Ramos (cell line): ENCODE data around the gene TMEM214.

ENCODE experiments used
- in situ Hi-C: fragments of 300-500 bp; cut with MboI; formaldehyde crosslinking; loops from one replicate; pipeline ENCODE4 v1.14.3; 2022; ENCODE audit warnings: low sequenced_read_pairs; ENCODE audit not compliant: unreplicated experiment

TMEM214 gene

DNA sequence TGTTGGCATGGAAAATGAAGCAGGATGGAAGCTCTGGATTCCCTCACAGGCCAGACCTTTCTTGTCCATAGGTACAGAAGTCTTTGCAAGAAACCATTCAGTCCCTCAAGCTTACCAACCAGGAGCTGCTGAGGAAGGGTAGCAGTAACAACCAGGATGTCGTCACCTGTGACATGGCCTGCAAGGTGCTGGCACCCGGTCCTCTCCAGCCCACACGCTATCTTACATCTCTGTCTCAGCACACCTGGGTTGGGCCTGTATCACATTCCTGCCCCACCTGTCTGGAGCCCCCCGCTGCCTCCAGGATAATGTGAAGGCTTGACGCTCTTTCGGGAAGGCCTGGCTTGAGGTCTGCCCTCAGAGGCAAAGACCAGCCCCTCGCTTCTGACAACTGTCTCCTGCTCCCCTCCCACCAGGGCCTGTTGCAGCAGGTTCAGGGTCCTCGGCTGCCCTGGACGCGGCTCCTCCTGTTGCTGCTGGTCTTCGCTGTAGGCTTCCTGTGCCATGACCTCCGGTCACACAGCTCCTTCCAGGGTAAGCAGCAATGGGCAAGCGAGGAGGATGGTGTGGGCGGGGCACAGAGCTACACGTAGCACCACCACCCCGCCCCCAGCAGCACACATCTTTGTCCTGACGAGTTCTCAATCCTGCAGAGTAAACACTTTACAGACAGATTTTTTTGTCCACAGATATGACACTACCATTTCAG lies 6.0 kb downstream of the TMEM214 start:
- in situ Hi-C loops, result no loop called here

DNA sequence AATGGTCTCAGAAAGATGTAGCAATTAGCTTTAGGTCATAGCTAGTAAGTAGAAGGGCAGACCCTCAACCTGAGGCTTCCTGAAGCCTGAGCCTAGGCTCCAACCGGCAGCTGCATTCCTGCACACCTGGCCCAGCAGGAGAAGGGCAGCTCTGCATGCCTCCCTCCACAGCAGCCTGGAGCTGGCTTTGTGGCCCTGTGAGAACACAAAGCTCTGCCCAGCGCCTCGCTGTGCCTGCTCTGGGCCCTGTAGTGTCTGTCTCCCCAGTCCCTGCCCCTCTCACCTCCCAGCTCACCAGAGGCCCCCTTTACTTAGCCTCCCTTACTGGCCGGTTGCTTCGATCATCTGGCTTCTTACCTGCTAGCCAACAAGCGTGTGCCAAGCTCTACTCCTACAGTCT lies 6.7 kb downstream of the TMEM214 start:
- in situ Hi-C loops, result no loop called here

DNA sequence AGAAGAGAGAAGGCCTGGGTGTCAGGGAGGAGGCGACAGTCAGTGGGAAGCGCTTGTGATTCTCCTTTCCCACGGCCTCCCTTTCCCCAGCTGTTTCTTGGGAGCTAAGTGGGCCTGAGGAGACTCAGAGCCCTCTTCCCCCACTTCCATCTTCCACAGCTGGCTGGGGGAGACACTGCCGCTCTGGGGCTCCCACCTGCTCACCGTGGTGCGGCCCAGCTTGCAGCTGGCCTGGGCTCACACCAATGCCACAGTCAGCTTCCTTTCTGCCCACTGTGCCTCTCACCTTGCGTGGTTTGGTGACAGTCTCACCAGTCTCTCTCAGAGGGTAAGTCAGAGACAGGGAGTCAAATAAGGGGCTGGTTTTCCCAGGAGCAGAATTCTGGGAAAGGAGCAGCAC lies 7.1 kb downstream of the TMEM214 start:
- in situ Hi-C loops, result no loop called here

DNA sequence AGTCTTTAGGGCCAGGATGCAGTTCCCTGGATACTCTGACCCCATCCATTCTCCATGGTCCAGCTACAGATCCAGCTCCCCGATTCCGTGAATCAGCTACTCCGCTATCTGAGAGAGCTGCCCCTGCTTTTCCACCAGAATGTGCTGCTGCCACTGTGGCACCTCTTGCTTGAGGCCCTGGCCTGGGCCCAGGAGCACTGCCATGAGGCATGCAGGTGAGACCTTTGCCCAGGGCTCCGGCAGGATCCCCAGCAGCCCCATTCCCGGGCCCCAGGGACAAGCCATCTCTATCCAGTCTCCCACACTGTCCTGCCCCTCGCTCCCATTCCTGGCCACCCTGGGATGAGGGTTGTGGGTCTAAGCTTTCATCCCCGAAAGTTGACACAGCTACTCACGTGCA lies 7.5 kb downstream of the TMEM214 start:
- in situ Hi-C loops, result no loop called here

DNA sequence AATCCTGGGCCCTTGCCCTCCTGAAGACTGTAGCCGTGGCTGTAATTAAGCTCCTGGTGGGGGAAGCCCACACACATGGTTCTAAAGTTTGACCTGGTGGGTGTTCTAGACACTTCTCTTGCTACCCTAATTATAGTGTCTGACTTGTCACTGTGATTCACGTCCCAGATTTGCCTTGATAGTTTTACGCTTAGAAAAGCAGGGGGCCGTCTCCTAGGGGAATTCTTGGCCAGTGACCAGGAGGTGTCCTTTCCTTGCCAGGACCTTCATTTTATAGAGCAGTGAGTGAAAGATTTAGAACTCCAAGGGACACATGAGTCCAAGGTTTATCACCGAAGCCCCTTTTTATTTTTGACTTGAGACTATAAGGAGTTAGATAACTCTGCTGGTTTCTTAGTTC lies 9.0 kb downstream of the TMEM214 start:
- in situ Hi-C loops, result no loop called here

DNA sequence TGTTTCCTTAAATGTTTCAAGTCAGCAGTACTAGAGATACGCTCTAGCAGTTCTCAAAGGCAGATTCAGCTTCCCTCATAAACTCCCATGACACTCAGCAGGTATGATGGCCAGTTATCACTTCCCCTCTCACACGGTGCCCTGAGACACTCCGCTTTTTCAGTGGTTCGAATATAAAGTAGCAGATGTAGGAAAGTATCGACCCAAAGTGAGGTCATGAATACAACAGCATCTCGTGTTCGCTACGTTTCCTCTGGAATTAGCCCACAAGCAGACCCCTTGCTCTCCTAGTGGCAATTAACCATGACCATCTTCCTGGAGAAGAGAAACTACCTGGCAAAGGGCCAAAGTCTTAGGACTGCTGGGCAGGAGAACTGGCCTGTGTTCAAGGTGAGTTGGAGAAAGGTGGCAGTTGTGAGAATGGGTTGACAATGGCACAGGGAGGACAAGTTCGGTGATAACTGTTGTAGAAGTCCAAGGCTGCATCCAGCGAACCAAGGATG lies 9.4 kb downstream of the TMEM214 start:
- in situ Hi-C loops, result no loop called here

DNA sequence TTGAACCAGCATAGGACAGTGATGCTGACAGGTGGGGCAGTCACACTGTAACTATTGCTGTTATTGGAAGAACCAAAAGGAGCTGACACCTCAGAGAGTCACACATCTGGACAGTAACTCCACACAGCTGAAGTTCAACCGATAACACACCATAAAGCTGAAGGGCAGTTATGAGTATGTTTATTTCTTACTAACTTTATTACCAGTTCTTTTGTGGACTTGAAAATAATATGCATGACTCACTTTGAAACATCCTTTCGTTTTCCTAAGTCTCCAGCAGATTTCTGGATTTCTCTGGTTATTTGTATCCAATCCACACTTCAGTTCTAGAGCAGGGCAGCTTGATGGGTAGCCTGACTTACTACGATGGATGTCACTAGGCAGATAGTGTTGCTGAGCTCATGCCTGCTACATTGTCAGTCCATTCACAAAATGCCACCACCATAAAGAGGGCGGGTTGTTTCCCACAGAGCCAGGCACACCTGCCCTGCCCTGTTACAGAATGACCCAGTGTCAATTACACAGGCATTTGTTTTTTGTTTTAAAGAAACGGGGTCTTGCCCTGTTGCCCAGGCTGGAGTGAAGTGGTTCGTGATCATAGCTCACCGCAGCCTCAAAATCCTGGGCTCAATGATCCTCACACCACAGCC lies 10.3 kb downstream of the TMEM214 start:
- in situ Hi-C loops, result no loop called here

DNA sequence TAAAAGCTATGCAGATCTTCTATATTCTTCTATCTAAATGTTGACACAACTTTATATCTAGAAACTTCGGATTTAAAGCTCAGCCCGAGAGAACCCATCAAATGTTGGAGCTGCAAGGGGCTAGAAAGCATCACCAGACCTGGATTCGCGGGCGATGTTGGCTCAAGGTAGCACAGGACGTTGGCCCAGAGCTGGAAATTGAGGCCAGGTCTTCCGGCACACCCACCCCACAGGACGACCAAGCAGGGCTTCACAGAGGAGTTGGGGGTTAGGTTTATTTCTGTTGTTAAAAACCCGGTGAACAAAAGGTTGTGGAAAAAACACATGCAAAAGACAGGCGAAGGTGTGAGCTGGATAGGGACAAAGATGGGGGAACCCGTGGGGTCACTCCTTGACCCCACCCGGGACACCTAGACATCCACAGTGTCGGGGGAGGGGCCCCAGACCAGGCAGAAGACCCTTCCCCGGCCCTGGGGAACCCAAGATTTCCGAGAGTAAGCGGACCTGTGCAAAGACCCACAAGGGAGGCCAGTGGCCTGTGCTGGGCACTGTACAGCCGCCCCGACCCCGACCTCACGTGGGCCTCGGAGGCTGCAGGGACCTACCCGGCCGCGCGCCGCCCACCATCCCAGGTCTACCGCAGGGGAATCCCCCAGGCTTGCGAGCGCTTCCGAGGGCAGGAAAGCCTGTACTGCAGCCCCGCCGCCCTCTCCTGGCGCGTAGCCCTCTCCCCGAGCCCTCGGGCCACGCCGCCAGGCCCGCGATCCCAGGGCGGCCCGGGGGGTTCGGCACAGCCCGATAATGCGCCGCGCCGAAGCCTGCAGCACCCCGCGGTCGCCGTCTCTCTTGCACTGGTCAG lies 16.9 kb downstream of the TMEM214 start:
- in situ Hi-C loops, result no loop called here

DNA sequence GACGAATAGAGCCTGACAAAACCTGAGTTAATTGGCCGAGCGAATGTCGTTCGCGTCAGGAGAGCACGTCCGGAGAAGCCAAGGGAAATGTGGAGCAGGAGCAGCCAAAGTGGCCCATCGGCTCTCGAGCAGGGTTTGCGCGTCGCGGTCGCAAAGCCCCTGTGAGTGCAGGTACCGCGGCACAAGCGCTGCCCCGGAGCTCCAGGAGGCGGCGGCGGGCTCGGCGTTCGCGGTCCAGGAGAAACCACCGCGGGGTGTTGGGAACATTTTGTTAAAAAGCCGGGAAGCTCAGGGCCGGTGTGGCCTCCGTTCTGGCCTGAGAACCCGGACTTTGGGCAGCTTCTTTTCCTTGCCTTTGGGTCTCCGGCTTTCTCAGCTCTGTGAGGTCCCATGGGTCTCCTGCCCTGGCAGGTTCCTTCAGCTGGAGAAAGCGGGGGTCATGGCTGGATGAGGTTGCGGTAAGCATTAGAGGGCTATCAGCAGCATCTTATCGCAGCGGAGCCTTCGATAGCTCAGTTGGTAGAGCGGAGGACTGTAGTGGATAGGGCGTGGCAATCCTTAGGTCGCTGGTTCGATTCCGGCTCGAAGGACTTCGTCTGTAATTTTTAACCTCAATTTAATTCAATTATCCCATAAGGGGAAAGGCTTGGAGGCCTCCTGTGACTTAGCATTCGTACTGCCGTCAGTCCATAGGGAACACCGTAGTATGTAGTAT lies 17.7 kb downstream of the TMEM214 start:
- in situ Hi-C loops, result no loop called here

DNA sequence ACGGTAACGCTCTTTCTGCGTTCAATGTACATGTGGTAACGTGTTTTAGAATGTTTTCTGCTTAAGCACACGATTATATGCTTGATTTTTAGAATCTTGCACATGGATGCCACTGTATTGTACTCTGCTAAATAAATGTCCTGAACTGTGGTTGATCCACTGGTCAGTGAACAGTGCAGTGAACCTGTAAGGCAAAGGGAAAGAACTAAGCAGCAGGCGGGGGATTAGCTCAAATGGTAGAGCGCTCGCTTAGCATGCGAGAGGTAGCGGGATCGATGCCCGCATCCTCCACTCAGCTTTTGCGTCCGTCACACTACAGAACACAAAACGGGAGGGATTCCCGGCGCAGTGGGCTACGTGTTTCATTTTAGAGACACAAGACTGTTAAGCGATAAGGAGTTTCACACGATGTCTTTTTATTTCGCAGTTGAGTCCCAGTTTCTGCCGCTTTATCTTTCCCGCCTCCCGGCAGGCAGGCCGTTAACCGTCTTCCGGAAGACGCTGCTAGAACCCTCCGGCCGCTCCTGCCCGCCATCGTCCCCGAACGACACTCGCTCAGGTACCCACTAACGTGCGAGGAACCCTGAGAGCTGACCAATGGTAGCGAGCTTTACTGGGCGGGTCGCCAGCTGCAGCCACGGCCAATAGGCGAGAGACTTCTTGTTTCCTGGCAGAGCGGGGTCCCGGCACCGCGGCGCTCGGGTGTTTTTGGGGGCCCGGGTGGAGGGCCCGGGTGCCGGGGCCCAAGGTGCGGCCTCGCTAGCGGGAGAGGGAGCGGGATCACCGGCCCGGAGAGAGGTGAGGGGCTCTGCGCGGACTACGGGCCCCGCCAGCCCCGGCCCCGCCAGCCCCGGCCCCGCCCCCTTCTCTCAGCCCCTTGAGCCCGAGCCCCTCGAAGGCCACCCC lies 18.5 kb downstream of the TMEM214 start, which contains the start of gene AGBL5:
Gene AGBL5, plus strand, starts transcription at position 673 of the 906 bp plus-strand sequence. CDS start 1,291 bp downstream, outside the sequence.
- in situ Hi-C loops, result no loop called here

DNA sequence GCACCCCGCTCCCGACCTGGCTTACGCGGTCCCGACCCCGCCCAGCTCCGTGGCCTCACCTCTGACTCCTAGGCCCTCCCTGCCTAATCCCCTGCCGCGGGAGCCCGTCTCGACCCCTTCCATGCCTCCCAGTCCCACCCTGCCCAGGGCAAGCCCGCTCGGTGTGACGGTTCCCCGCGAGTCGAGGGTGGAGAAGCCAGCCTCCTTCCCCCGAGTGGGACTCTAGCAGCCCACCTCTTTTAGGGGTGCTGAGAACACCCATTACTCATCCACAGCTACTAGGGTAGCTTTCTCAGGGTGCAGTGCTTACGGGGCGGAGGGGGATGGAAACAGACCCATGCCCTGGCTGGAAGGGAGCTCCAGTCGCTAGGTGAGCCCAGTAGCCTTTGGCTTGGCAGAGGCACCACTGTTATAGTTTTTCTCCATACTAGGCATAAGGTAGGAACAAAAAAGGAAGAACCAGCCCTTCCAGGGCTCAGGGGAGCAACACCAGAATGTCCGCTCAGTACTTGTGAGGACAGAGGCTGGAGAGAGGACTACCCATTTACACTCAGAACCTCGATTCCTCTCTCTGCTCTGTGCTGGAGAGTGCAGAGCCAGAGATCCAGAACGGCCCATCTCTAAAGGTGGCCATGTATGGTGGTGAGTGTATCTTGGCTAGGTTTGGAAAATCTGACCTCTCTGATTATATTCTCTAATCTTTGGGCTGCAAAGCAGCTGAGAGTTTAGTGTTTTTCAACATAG lies 19.3 kb downstream of the TMEM214 start:
- in situ Hi-C loops, result no loop called here

DNA sequence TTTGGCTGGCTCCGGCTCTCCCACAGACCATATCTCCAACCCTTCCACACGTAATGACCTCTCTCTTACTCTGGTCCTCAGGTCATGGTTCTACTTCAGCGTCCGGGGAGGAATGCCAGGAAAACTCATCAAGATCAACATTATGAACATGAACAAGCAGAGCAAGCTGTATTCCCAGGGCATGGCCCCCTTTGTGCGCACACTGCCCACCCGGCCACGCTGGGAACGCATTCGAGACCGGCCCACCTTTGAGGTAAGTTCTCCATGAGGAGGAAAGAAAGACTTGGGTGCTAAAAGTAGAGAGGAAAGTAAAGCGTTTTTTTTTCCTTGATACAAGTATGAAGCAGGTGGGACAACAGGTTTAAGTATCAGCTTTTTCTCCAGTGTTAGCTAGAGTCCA lies 20.6 kb downstream of the TMEM214 start:
- in situ Hi-C loops, result no loop called here

DNA sequence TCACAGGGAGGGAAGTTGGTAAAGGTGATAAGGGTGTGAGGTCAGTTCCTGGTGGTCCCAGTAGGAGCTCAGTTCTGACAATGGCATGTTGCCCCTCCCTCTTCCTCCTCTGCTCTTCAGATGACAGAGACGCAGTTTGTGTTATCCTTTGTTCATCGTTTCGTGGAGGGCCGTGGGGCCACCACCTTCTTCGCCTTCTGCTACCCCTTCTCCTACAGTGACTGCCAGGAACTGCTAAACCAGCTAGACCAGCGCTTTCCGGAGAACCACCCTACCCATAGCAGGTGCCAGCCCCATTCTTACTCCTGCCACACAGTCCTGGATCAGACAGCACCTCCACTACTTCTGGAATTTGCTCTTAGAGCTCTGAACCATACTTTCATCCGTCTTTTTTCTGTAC lies 21.0 kb downstream of the TMEM214 start:
- in situ Hi-C loops, result no loop called here

DNA sequence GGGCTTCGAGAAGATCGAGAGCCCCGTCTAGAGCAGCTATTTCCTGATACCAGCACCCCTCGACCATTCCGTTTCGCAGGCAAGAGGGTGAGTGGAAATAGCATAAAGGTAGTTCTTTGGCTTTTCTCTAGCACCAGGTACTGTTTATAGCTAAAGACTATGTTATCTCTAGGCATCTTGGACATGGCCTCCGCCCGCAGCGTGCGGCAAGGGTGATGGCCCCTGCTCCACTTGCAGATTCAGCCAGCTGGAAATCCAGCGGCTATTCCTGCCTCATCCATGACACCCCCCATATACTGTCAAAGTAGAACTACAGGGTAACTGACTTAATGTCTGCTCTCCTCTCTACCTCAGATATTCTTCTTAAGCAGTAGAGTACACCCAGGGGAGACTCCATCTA lies 22.0 kb downstream of the TMEM214 start:
- in situ Hi-C loops, result no loop called here

DNA sequence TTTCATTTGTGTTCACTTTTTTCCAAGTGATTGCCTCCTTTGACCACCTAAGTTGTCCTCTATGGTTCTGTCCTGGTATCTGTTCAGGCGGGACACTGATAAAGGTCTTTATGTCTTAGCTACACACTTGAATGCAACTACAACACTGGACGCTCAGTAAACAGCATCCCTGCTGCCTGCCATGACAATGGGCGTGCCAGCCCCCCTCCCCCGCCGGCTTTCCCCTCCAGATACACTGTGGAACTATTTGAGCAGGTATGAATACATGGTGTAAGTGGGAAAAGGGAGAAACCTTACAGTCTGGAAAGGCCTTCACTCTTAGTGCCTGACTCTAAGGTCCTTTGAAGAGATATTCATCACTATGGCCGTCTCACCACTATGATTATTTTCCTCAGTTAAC lies 24.4 kb downstream of the TMEM214 start:
- in situ Hi-C loops, result no loop called here

DNA sequence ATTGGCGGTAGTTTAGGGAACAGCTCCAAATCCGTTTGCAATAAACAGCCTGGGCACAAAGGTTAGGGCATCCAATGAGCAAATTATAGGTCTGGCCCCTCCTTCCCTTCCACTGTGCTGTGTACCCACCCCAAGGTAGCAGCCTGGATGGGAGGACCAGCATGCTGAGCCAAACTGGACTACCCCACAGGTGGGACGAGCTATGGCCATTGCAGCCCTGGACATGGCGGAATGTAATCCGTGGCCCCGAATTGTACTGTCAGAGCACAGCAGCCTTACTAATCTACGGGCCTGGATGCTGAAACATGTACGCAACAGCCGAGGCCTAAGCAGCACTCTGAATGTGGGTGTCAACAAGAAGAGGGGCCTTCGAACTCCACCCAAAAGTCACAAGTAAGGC lies 25.4 kb downstream of the TMEM214 start:
- in situ Hi-C loops, result no loop called here

DNA sequence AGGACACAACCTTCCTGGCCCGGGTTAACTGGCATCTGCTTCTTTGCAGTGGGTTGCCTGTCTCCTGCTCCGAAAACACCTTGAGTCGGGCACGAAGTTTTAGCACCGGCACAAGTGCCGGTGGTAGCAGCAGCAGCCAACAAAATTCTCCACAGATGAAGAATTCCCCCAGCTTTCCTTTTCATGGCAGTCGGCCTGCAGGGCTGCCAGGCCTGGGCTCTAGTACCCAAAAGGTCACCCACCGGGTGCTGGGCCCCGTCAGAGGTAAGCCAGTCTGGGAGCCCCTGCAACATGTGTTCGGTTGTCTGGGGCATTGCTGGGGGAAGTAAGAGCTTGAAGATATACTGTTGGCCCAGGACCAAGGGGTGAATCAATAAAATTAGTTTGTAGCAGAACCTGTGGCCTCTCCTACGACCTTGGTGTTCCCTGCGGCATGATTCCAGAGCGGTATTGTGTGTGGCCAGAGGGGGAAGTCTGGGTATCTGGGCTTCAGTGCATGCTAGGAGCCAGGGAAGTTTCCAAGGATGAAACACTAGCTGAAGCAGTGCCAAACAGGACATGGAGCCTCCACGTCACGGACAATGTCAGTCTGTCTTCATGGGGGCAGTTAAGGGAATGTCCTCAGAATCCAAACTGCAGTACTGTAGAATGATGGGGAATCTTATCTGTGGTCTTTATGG lies 26.5 kb downstream of the TMEM214 start:
- in situ Hi-C loops, result no loop called here

DNA sequence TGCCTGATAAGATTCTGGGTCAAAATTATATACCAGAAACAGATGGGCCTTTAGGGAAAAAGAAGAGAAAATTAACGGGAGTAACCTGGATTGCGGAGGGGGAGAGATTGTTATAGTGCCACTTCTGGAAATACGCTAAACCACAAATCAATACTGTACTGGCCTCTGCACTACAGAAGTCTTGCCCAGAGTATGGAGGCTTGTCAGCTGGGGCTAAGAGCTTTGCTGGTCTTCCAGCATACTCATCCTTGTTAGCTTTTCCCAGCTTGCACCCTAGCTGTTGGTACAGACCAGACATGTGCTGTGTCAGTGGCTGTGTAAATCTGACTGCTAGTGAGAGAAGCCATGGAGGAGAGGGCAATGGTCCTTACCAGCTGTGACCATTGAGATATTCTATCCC lies 27.6 kb downstream of the TMEM214 start:
- in situ Hi-C loops, result no loop called here
